Thyroid gland (tissue), 4 donors: ENCODE measurements around the gene PIAS4. TPM values are rescaled to one million over a fixed set of nuclear protein-coding genes. Genes with fewer than 3 reads are reported as not detected.

ENCODE experiments used
- DNase-seq, 2 donors: peaks; one replicate each; pipeline ENCODE4 v3.0.0-alpha.2; 2019
- H3K27ac ChIP-seq, 3 donors: fragments of 200-600 bp; sonication (generic); 1 replicate in 2 of 3; 2 replicates in 1 of 3; pipeline ENCODE4 v1.5.1; 2016 to 2019; ENCODE audit warnings: mild to moderate bottlenecking in 1 of 3, moderate library complexity in 1 of 3
- H3K27me3 ChIP-seq: fragments of 200-600 bp; sonication (generic); one replicate; pipeline ENCODE4 v1.5.1; 2019
- H3K36me3 ChIP-seq, 2 donors: fragments of 200-600 bp; sonication (generic); one replicate each; pipeline ENCODE4 v1.5.1; 2016 to 2019
- H3K4me1 ChIP-seq, 2 donors: fragments of 200-600 bp; sonication (generic); one replicate each; pipeline ENCODE4 v1.5.1; 2017 to 2019
- H3K4me3 ChIP-seq, 3 donors: fragments of 200-600 bp; sonication (generic); replicated peaks in 1 of 3; 1 replicate in 2 of 3; 2 replicates in 1 of 3; pipeline ENCODE4 v1.5.1; 2016; ENCODE audit warnings: mild to moderate bottlenecking in 1 of 3
- H3K9me3 ChIP-seq: fragments of 200-600 bp; sonication (generic); one replicate; pipeline ENCODE4 v1.5.1; 2017
- POLR2A ChIP-seq, 2 donors: fragments of 450-650 bp; IDR thresholded peaks; one replicate each; pipeline ENCODE4 v1.6.1; 2017; ENCODE audit warnings: antibody characterized with exemption in 2 of 2, mild to moderate bottlenecking in 2 of 2, moderate library complexity in 1 of 2
- WGBS, 2 donors: methylation state at CpG; one replicate each; pipeline ENCODE4 v1.1.5; 2017; 5-methylcytosine and 5-hydroxymethylcytosine counted together
- intact Hi-C: fragments of 100-400 bp; cut with DNase I; formaldehyde crosslinking; loops from one replicate; pipeline ENCODE4 v1.15.1; 2023
- total RNA-seq, 4 donors: library from RNA; depleted of rRNA; stranded (reverse); fragments of >200 nt; gene quantifications; one replicate each; pipeline ENCODE4 v1.2.3, GENCODE V29; 2016
- TF ChIP-seq, protein P1 (sequence below), 6 experiments: fragments of 200-600 bp in 3 of 6; fragments of 450-650 bp in 3 of 6; sonication (generic) in 3 of 6; IDR thresholded peaks; one replicate each; pipeline ENCODE4 v1.5.1; 2016 to 2019; ENCODE audit warnings: antibody characterized with exemption in 6 of 6, mild to moderate bottlenecking in 2 of 6, inconsistent platforms in 1 of 6, moderate library complexity in 1 of 6

PIAS4 gene
- total RNA-seq, 4 donors from 2014 or later: 14.7 to 32.3 (median 16.0) TPM

DNA sequence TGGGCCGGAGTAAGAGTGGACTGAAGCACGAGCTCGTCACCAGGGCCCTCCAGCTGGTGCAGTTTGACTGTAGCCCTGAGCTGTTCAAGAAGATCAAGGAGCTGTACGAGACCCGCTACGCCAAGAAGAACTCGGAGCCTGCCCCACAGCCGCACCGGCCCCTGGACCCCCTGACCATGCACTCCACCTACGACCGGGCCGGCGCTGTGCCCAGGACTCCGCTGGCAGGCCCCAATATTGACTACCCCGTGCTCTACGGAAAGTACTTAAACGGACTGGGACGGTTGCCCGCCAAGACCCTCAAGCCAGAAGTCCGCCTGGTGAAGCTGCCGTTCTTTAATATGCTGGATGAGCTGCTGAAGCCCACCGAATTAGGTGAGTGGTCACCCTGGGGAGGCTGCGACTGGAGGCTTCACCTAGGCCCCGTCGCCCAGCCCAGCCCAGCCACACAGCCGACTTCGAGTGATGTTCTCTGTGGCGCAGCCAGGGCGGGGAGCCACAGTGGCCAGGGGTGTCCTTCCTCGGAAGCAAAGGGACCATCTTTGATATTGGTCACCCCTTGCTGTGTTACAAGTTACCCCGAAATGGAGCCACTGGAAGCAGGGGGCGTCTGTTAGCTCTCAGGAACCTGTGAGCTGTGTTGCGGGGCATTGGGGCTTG lies 5.6 kb downstream of the PIAS4 start:
- peaks cover 6 to 20% of the 10 kb centered on the region in 2 donors for H3K4me1 ChIP-seq

DNA sequence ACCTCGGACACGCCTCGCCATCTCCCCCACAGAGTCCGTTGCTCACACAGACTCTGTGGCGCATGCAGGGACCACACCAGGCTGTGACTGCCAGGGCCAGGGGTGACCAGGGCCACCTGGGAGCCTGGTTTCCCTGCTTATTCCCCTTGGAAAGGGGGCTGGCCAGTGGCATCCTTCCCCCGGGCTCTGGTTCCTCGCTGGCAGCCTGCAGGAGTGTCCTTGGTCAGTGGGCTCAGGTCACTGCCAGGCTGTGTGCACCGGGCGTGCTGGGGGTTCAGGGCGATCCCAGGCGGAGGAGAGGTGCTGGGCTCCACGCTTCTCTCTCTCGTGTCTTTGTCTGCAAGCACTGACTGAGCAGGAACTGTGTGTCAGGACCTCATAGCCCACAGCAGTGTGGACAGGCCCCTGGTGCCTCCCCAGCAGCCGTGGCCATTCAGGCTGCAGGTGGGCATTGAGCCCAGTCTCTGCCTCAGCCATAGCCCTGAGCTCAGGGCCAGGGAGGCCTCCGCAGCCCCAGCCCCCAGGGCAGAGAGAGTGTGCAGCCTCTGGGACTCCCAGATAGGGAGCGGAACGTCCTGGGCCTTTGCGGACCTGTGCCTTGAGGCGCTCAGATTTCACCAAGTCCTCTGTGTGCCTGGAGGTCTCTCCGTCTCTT lies 6.5 kb downstream of the PIAS4 start:
- Histone ChIP-seq H3K9me3 (no peaks in the 10 kb centered on the region), H3K36me3 (peaks cover 16 to 19% of the 10 kb centered on the region in 2 donors), H3K4me3 (no peak overlapping the region), H3K4me1 (peaks cover 0 to 11% of the 10 kb centered on the region in 2 donors), H3K27ac (no peak overlapping the region), H3K27me3 (no peaks in the 10 kb centered on the region)
- TF ChIP-seq, protein P1, sequence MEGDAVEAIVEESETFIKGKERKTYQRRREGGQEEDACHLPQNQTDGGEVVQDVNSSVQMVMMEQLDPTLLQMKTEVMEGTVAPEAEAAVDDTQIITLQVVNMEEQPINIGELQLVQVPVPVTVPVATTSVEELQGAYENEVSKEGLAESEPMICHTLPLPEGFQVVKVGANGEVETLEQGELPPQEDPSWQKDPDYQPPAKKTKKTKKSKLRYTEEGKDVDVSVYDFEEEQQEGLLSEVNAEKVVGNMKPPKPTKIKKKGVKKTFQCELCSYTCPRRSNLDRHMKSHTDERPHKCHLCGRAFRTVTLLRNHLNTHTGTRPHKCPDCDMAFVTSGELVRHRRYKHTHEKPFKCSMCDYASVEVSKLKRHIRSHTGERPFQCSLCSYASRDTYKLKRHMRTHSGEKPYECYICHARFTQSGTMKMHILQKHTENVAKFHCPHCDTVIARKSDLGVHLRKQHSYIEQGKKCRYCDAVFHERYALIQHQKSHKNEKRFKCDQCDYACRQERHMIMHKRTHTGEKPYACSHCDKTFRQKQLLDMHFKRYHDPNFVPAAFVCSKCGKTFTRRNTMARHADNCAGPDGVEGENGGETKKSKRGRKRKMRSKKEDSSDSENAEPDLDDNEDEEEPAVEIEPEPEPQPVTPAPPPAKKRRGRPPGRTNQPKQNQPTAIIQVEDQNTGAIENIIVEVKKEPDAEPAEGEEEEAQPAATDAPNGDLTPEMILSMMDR (IDR thresholded peaks at IDR 0.05): no peak
- no peak for TF ChIP-seq POLR2A (IDR thresholded peaks at IDR 0.05)
- DNase-seq: no peak
- 90 to 97% methylated on average over 12 to 18 of the region's 20 CpGs for WGBS, 2 donors
- intact Hi-C loops: no loop called here

More for the DNA sequence above, 5.6 kb downstream of the PIAS4 start:
- intact Hi-C loops: no loop called here
- H3K36me3 ChIP-seq: peaks cover 16 to 19% of the 10 kb centered on the region in 2 donors
- no peaks in the 10 kb centered on the region for H3K27me3 ChIP-seq
- TF ChIP-seq, protein P1 (IDR thresholded peaks at IDR 0.05): no peak
- TF ChIP-seq POLR2A (IDR thresholded peaks at IDR 0.05): no peak
- WGBS, 2 donors: 96 to 97% methylated on average over 18 to 27 of the region's 33 CpGs
- no peak overlapping the region for H3K27ac ChIP-seq
- DNase-seq: no peak
- no peak overlapping the region for H3K4me3 ChIP-seq
- H3K9me3 ChIP-seq: no peaks in the 10 kb centered on the region

DNA sequence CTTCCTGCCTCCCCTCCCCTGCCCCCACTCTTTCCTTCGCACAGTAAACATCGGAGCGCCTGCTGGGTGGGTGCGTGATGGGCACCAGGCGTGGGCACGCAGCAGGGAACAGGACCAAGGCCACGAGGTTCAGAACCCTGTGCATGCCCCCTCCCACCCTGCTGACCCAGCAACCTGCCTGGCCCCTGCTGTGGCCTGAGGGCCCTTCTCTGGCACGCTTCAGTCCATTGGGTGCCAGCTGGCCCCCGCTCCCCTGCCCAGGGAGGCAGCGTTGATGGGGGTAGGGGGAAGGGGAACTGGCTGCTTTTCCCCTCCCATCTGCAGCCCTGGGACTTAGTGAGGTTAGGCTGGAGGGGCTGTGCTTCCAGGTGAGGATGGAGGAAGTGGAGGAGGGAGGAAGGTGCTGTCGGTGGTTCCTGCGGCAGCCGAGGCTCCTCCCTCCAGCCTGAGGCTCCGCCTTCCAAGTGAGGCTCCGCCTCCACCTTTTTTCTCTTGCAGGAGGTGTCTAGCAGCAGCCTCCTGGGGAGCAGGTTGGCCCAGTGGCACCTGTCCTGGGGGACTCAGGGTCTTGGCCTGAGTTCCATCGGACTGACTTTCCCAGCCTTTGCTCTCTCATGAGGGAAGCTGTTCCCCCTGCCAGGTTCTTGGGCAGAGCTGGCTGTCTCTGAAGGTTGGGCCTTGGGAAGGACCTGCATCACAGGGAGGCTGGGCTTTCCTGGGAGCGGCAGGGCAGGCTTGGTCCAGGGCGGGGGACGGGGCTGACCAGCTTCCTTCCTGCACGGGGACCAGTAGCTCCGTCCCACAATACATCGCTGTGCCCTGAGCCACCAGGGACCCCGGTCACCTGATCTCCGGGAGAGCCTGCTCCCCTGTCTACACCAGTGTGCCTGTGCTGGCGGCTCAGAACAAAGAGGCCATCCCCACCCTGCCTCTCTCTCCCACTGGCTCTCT lies 7.3 kb downstream of the PIAS4 start:
- peaks cover 16 to 19% of the 10 kb centered on the region in 2 donors for H3K36me3 ChIP-seq
- H3K4me1 ChIP-seq: peaks cover 0 to 4% of the 10 kb centered on the region in 2 donors
- no peak for DNase-seq
- H3K4me3 ChIP-seq: no peak overlapping the region
- intact Hi-C loops: loop anchor here (5.0 kb wide), 1 partner anchor 37 kb away; no protein-coding TSS in a partner anchor
- WGBS, 2 donors: 79 to 81% methylated on average over 14 to 16 of the region's 25 CpGs
- H3K27me3 ChIP-seq: no peaks in the 10 kb centered on the region
- H3K9me3 ChIP-seq: no peaks in the 10 kb centered on the region
- no peak for TF ChIP-seq POLR2A (IDR thresholded peaks at IDR 0.05)
- TF ChIP-seq, protein P1 (IDR thresholded peaks at IDR 0.05): no peak
- H3K27ac ChIP-seq: no peak overlapping the region

DNA sequence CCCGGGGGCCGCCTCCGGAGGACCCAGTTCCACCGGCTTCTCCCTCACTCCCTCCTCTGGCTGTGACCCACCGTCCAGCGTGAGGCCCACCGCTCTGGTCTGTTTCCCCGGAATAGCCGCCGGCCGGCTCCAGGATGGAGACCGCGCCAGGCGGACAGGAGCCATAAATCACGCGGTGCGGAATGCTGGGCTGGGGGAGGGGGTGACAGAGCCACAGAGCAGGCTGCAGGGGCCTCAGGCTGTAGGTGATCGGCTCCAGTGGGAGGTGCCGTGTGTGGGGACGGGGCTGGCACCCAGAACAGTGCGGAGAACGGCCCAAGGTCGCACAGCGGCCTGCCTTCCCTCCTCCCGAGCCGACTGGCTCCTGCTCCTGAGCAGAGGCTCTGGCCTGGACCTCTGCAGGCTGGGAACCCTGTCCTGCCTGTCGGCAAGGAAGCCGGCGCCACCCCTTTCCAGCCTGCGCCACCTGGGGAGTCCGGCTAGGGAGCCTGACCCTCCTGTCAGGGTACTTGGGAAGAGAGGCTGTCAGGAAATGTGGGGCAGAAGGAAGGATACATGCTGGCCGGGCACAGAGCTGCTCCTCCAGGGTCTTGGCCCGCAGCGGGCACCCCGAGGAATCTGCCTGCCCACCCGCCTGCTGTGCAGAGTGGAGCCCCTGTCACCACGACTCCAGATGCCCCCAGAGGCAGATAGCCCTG lies 8.3 kb downstream of the PIAS4 start:
- no peaks in the 10 kb centered on the region for H3K4me1 ChIP-seq
- H3K9me3 ChIP-seq: no peaks in the 10 kb centered on the region
- 81 to 88% methylated on average over 18 to 29 of the region's 37 CpGs for WGBS, 2 donors
- no peaks in the 10 kb centered on the region for H3K27me3 ChIP-seq
- DNase-seq: no peak
- H3K27ac ChIP-seq: no peak overlapping the region
- peaks cover 16 to 19% of the 10 kb centered on the region in 2 donors for H3K36me3 ChIP-seq
- no peak overlapping the region for H3K4me3 ChIP-seq
- intact Hi-C loops: loop anchor here (5.0 kb wide), 1 partner anchor 36 kb away; no protein-coding TSS in a partner anchor
- no peak for TF ChIP-seq POLR2A (IDR thresholded peaks at IDR 0.05)
- TF ChIP-seq, protein P1 (IDR thresholded peaks at IDR 0.05): no peak
